Activated naive CD8-positive, alpha-beta T cell treated with anti-CD3 and anti-CD28 coated beads, Interleukin-2, amount 50 U/mL, for 24 hours (primary cell): Measurements from ENCODE around the gene GCNT4.

Experiments
- ATAC-seq: fragments of 150-1000 bp; cut with Tn5 transposase; one replicate; pipeline ENCODE4 v1.10.0; 2021
- DNase-seq: peaks from one replicate; pipeline ENCODE4 v3.0.0; 2021
- H3K27ac Mint-ChIP-seq: one replicate; pipeline ENCODE4 v1.8.0; 2021; ENCODE audit warnings: mild to moderate bottlenecking, mixed read lengths
- H3K27me3 Mint-ChIP-seq: one replicate; pipeline ENCODE4 v1.8.0; 2021; ENCODE audit warnings: mixed read lengths
- H3K36me3 Mint-ChIP-seq: one replicate; pipeline ENCODE4 v1.8.0; 2021; ENCODE audit warnings: low read depth, mixed read lengths
- H3K4me1 Mint-ChIP-seq: one replicate; pipeline ENCODE4 v1.8.0; 2021; ENCODE audit warnings: mixed read lengths
- H3K4me3 Mint-ChIP-seq: one replicate; pipeline ENCODE4 v1.8.0; 2021; ENCODE audit warnings: mild to moderate bottlenecking, moderate library complexity, mixed read lengths
- H3K9me3 Mint-ChIP-seq: one replicate; pipeline ENCODE4 v1.8.0; 2021; ENCODE audit warnings: mixed read lengths

GCNT4 gene

DNA sequence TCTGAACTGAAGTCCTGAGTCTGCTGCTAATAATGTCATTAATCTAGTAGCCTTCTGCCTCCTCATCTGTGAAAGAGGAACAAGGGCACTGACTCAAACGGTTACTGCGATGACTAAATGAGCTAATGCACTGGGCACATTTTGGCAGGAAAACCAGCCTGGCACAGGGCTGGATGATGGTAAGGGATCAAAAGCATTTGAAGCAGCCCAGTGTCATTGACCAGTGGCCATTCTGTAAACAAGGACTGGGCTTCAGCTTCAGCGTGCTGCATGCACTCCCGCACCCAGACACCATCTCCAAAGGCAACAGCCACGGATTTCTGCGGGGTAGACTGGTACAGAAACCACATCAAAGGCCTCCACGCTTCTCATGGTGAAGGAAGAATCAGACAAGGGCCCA lies 8.0 kb downstream of the GCNT4 start:
- Mint-ChIP-seq H3K9me3 (no peaks in the 10 kb centered on the region), H3K4me3 (no peak overlapping the region), H3K36me3 (peaks cover 17% of the 10 kb centered on the region), H3K4me1 (peaks cover 55% of the 10 kb centered on the region), H3K27me3 (no peaks in the 10 kb centered on the region), H3K27ac (peak overlapping the region; percentile 3)
- DNase-seq: no peak
- ATAC-seq: no peak

GRCh38 chr5:75043633-75044264 lies 8.6 kb downstream of the GCNT4 start:
- ATAC-seq: no peak
- Mint-ChIP-seq H3K4me1 (peaks cover 48% of the 10 kb centered on the region), H3K9me3 (no peaks in the 10 kb centered on the region), H3K4me3 (no peak overlapping the region), H3K36me3 (peaks cover 17% of the 10 kb centered on the region), H3K27me3 (no peaks in the 10 kb centered on the region), H3K27ac (peak overlapping the region; percentile 6)
- DNase-seq: no peak

- Mint-ChIP-seq H3K9me3 (no peaks in the 10 kb centered on the region), H3K27ac (no peak overlapping the region), H3K4me1 (peaks cover 41% of the 10 kb centered on the region), H3K36me3 (peaks cover 17% of the 10 kb centered on the region), H3K27me3 (no peaks in the 10 kb centered on the region), H3K4me3 (no peak overlapping the region)
- ATAC-seq (no peak), DNase-seq (no peak)
Observed at GRCh38 chr5:75042522-75042921, 9.8 kb downstream of the GCNT4 start.

GRCh38 chr5:75040973-75041372 lies 11.4 kb downstream of the GCNT4 start:
- H3K36me3 Mint-ChIP-seq: peaks cover 17% of the 10 kb centered on the region
- ATAC-seq (no peak), DNase-seq (no peak)
- no peak overlapping the region for H3K27ac Mint-ChIP-seq
- peaks cover 53% of the 10 kb centered on the region for H3K4me1 Mint-ChIP-seq
- no peaks in the 10 kb centered on the region for H3K27me3 Mint-ChIP-seq
- H3K9me3 Mint-ChIP-seq: no peaks in the 10 kb centered on the region
- no peak overlapping the region for H3K4me3 Mint-ChIP-seq

DNA sequence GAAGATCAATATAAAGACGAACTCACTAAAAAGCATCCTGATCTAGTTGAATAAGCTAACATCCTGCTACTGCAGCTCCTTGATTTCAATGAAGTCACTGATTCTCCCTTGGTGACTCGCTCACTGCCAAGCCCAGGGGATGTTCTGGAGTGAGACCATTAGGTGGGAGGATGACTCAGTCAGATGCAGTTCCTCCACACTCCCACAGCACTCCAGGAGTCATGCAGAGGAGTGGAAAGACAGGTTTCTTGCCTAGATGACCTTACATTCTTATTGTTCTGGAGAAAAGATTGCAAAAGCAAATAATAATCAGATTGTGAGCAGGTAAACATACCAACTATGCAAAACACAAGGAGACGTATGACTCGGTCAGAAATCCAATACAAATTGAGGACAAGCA lies 15.3 kb downstream of the GCNT4 start:
- Mint-ChIP-seq H3K36me3 (no peaks in the 10 kb centered on the region), H3K4me1 (peaks cover 54% of the 10 kb centered on the region), H3K27me3 (no peaks in the 10 kb centered on the region), H3K4me3 (no peak overlapping the region), H3K27ac (peak overlapping the region; percentile 55), H3K9me3 (no peaks in the 10 kb centered on the region)
- peak; percentile 33 for DNase-seq
- peak; percentile 92 for ATAC-seq

DNA sequence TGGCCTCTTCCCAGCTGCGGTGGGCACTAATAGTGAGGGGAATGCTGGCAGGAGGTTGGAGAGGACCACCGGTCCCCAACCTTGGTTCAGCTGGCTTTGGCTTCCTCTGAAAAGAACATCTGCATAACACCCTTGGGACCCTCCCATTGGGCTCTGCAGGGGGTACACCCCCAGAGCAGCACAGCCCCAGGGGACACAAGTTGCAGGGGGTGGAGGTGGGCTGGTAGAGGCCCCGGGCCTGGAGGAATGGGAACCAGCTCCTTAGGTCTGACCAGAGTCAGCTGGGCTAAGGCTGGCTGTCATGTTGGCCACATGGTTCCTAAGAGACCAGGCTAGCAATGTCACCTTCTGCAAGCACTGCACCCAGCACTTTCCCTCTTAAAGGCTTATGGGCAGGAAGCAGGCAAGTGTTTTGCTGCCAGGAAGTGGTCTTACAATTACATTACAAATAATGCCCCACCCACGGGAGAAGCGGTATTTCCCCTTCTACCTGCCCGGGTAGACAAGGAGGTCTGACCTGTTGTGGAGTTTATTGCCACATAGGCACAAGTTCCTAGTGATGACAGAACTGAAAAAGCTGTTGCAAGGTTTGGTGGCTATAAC lies 18.1 kb downstream of the GCNT4 start:
- peaks cover 42% of the 10 kb centered on the region for H3K4me1 Mint-ChIP-seq
- no peak overlapping the region for H3K27ac Mint-ChIP-seq
- no peaks in the 10 kb centered on the region for H3K36me3 Mint-ChIP-seq
- DNase-seq (peak; percentile 41), ATAC-seq (peak; percentile 78)
- no peak overlapping the region for H3K4me3 Mint-ChIP-seq
- no peaks in the 10 kb centered on the region for H3K9me3 Mint-ChIP-seq
- no peaks in the 10 kb centered on the region for H3K27me3 Mint-ChIP-seq

- no peaks in the 10 kb centered on the region for H3K9me3 Mint-ChIP-seq
- DNase-seq (no peak), ATAC-seq (no peak)
- H3K4me3 Mint-ChIP-seq: no peak overlapping the region
- H3K36me3 Mint-ChIP-seq: no peaks in the 10 kb centered on the region
- no peaks in the 10 kb centered on the region for H3K27me3 Mint-ChIP-seq
- peaks cover 41% of the 10 kb centered on the region for H3K4me1 Mint-ChIP-seq
- no peak overlapping the region for H3K27ac Mint-ChIP-seq
Observed at GRCh38 chr5:75031366-75031765, 21.0 kb downstream of the GCNT4 start.

- Mint-ChIP-seq H3K36me3 (no peaks in the 10 kb centered on the region), H3K4me3 (no peak overlapping the region), H3K27me3 (no peaks in the 10 kb centered on the region), H3K4me1 (peaks cover 33% of the 10 kb centered on the region), H3K27ac (no peak overlapping the region), H3K9me3 (no peaks in the 10 kb centered on the region)
- DNase-seq (no peak), ATAC-seq (peak; percentile 35)
Observed at GRCh38 chr5:75028090-75028489, 24.3 kb downstream of the GCNT4 start.

DNA sequence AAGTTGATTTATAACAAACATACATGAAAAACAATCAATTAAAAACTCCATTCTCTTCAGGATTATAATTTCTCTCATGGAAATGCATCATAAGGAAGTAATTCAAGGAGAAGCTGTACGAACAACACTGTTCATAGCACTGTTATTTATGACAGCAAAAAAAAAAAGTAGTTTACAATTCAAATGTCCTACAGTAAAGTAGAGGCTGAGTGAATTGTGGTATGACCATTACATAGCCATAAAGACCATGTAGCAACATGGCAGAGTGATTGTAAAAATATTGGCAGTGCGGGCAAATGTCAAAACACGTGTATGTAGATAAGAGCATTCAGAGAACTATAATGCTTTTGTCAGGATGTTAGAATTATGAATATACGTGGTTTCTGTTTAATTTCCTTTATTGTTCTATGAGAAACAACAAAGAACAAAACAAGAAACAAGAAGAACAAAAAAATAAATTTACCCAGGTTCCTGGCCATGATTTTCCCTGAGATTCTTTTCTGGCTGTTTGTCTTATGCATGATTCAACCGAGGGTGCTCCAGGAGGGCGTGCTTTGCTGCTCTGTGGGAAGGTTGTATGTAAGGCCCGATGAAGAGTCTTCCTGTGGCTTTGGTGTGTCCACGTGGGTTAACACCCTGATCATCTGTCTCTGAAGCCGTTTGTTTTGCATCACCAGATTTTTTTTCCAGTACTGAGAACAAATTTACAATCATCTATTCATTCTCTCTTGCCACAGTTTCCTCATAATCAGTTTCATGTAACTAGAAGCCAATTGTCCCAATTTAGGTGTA lies 28.8 kb downstream of the GCNT4 start:
- Mint-ChIP-seq H3K4me3 (peak overlapping the region; percentile 25), H3K9me3 (no peaks in the 10 kb centered on the region), H3K27me3 (no peaks in the 10 kb centered on the region), H3K36me3 (no peaks in the 10 kb centered on the region), H3K27ac (peak overlapping the region; percentile 15), H3K4me1 (peaks cover 35% of the 10 kb centered on the region)
- ATAC-seq (peak; percentile 96), DNase-seq (peak; percentile 37)

- no peaks in the 10 kb centered on the region for H3K36me3 Mint-ChIP-seq
- no peaks in the 10 kb centered on the region for H3K9me3 Mint-ChIP-seq
- no peak overlapping the region for H3K27ac Mint-ChIP-seq
- ATAC-seq: no peak
- no peak for DNase-seq
- no peaks in the 10 kb centered on the region for H3K27me3 Mint-ChIP-seq
- H3K4me3 Mint-ChIP-seq: no peak overlapping the region
- H3K4me1 Mint-ChIP-seq: peaks cover 31% of the 10 kb centered on the region
Observed at GRCh38 chr5:75021800-75022199, 30.6 kb downstream of the GCNT4 start.

- ATAC-seq: no peak
- no peaks in the 10 kb centered on the region for H3K27me3 Mint-ChIP-seq
- H3K27ac Mint-ChIP-seq: no peak overlapping the region
- no peaks in the 10 kb centered on the region for H3K36me3 Mint-ChIP-seq
- DNase-seq: no peak
- H3K4me1 Mint-ChIP-seq: peaks cover 30% of the 10 kb centered on the region
- no peaks in the 10 kb centered on the region for H3K9me3 Mint-ChIP-seq
- H3K4me3 Mint-ChIP-seq: no peak overlapping the region
Observed at GRCh38 chr5:75021219-75021618, 31.1 kb downstream of the GCNT4 start.

DNA sequence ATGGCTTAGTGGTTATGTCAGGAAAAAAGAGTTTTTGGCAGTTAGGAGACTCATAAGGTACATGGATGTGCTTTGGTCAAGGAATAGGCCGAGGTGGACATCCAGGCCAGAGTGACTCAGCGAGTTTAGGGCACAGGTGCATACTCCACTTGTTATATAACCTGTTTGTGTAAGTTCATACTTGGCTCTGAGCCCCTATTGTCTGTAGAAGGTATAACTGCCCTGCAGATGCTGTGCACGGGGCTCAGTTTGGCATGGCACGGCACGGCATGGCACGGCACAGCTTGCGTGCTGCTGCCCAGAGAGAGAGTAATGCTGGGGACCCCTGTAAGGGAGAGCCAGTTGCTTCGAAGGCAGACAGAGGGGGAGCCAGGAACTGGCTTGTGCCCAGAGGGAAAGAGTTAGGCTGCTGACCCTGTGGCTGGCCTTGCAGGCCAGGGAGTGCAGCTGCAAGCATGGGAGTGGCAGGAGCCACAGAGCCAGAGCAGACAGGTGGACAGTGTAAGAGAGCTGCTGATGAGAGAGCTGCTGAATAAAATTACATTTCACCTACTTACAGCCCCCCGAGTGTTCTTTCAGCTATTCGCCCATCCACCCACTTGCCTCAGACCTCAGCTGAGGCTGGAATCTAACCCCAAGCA lies 32.2 kb downstream of the GCNT4 start:
- ATAC-seq (no peak), DNase-seq (no peak)
- Mint-ChIP-seq H3K27ac (no peak overlapping the region), H3K36me3 (no peaks in the 10 kb centered on the region), H3K27me3 (no peaks in the 10 kb centered on the region), H3K4me3 (no peak overlapping the region), H3K9me3 (no peaks in the 10 kb centered on the region), H3K4me1 (peaks cover 28% of the 10 kb centered on the region)

DNA sequence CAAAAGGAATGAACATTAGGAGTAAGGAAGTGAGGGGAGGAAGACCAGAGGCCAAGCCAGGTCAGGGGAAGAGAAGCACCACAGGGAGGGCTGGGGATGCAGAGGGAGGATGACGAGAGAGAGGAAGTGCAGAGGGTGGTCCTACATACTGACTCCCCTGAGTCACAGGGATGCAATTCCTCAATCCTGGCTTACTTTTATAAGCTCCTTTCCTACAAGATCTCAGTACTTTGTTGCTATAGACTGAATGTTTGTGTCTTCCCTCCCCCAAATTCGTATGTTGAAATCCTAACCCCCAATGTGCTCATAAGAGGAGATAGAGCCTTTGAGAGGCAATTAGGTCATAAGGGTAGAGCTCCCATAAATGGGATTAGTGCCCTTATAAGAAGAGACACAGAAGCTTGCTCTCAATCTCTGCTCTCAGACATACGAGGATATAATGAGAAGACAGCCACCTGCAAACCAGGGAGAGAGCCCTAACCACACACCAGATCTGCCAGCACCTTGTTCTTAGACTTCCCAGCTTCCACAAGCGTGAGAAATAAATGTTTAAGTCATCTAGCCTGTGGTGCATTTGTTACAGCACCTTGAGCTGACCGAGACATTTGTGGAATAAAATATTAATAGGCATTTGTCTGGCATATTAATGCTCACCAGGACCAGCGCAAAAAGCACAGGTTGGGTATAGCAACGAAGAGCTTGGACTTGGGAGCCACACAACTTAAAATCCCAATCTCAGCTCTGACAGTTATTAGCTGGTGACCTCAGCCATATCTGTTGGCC lies 33.4 kb downstream of the GCNT4 start:
- no peak for ATAC-seq
- peaks cover 23% of the 10 kb centered on the region for H3K4me1 Mint-ChIP-seq
- no peaks in the 10 kb centered on the region for H3K9me3 Mint-ChIP-seq
- no peak overlapping the region for H3K4me3 Mint-ChIP-seq
- H3K27ac Mint-ChIP-seq: no peak overlapping the region
- no peaks in the 10 kb centered on the region for H3K27me3 Mint-ChIP-seq
- DNase-seq: no peak
- H3K36me3 Mint-ChIP-seq: no peaks in the 10 kb centered on the region

DNA sequence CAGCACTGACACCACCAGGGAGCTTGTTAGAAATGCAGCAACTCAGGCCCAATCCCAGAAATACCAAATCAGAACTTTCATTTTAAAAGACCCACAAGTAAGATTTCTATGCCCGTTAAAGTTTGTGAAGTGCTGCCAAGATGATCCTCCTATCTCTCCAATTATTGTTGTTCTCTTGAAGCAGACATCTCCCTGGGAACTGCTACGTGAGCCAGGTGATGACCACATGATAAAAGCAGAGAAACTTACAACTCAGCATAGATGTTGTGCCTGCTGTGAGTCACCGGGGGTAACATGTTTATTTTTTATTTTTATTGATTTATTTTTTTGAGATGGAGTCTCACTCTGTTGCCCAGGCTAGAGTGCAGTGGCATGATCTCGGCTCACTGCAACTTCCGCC lies 34.4 kb downstream of the GCNT4 start:
- DNase-seq (no peak), ATAC-seq (no peak)
- H3K36me3 Mint-ChIP-seq: peaks cover 2% of the 10 kb centered on the region
- H3K9me3 Mint-ChIP-seq: peaks cover 5% of the 10 kb centered on the region
- H3K4me1 Mint-ChIP-seq: peaks cover 13% of the 10 kb centered on the region
- H3K4me3 Mint-ChIP-seq: no peak overlapping the region
- no peaks in the 10 kb centered on the region for H3K27me3 Mint-ChIP-seq
- H3K27ac Mint-ChIP-seq: no peak overlapping the region
